Panc1 (cell line): Measurements from ENCODE around the gene ELF3. TPM values are rescaled to one million over a fixed set of nuclear protein-coding genes. Genes with fewer than 3 reads are reported as not detected.

ENCODE experiments used
- ATAC-seq: fragments of 200-7000 bp; cut with Tn5 transposase; 2 replicates; pipeline ENCODE4 v1.9.1; 2020; ENCODE audit warnings: mild to moderate bottlenecking, moderate library complexity
- BruUV-seq: library from RNA; stranded (reverse); fragments of 400-500 nt; replicated peaks from 2 replicates; lab custom pipeline; 2021; lab: Mats Ljungman, UMichigan
- CTCF ChIA-PET: fragments of 300-600 bp; sonication (Branson Sonifier 250); formaldehyde crosslinking; loops from one replicate; lab custom pipeline; 2022; ENCODE audit warnings: antibody characterized with exemption; lab: Charles Lee
- POLR2A ChIA-PET: fragments of 300-600 bp; sonication (Branson Sonifier 250); formaldehyde crosslinking; loops from one replicate; lab custom pipeline; 2022; ENCODE audit warnings: antibody characterized with exemption; lab: Charles Lee
- DNase-seq: peaks from one replicate; pipeline ENCODE4 v3.0.0-alpha.2; 2010; ENCODE audit warnings: low read depth, low spot score
- H3K27ac ChIP-seq: 2 replicates; pipeline ENCODE4 v1.5.1; 2011; ENCODE audit warnings: mild to moderate bottlenecking, low read length, inconsistent platforms
- H3K27me3 ChIP-seq: fragments of 200-500 bp; sonication (Bioruptor generic); 2 replicates; pipeline ENCODE4 v1.6.0; 2014; ENCODE audit warnings: low read length, inconsistent platforms; ENCODE audit not compliant: control insufficient read depth, insufficient read depth
- H3K36me3 ChIP-seq: fragments of 200-500 bp; sonication (Bioruptor generic); 2 replicates; pipeline ENCODE4 v1.5.1; 2014; ENCODE audit warnings: inconsistent platforms, mild to moderate bottlenecking, low read length, moderate library complexity; ENCODE audit not compliant: control insufficient read depth, insufficient read depth
- H3K4me1 ChIP-seq: 2 replicates; pipeline ENCODE4 v1.5.1; 2011; ENCODE audit warnings: inconsistent platforms, mild to moderate bottlenecking, low read length, moderate library complexity; ENCODE audit not compliant: control insufficient read depth, insufficient read depth
- H3K4me3 ChIP-seq, 2 experiments: 2 replicates each; pipeline ENCODE4 v1.5.1; 2011 to 2012; ENCODE audit warnings: low read depth in 2 of 2, low read length in 2 of 2, mild to moderate bottlenecking in 2 of 2, inconsistent platforms in 1 of 2, moderate library complexity in 1 of 2
- H3K9me3 ChIP-seq: fragments of 200-500 bp; sonication (Bioruptor generic); 2 replicates; pipeline ENCODE4 v1.5.1; 2014; ENCODE audit warnings: low read depth, mild to moderate bottlenecking, inconsistent platforms, low read length, moderate library complexity; ENCODE audit not compliant: control insufficient read depth, insufficient read depth
- POLR2AphosphoS5 ChIP-seq: IDR thresholded peaks from 2 replicates; pipeline ENCODE4 v1.6.1; 2012; ENCODE audit warnings: mild to moderate bottlenecking, low read depth, low read length, moderate library complexity
- SIN3A ChIP-seq: IDR thresholded peaks from 2 replicates; pipeline ENCODE4 v1.6.1; 2012; ENCODE audit warnings: low read depth, mild to moderate bottlenecking, low read length, moderate library complexity, borderline replicate concordance; ENCODE audit not compliant: insufficient read depth
- TCF7L2 ChIP-seq: IDR thresholded peaks from 2 replicates; pipeline ENCODE4 v1.6.1; 2011; ENCODE audit warnings: mild to moderate bottlenecking, low read depth, low read length, inconsistent platforms
- in situ Hi-C: cut with HindIII; loops from 2 replicates; pipeline ENCODE4 v1.10.0; 2016; ENCODE audit warnings: low sequenced_read_pairs, low pct_unique_long_range_greater_than_20kb
- intact Hi-C: fragments of 100-400 bp; cut with micrococcal nuclease; formaldehyde crosslinking; loops from one replicate; pipeline ENCODE4 v1.10.0; 2022; ENCODE audit not compliant: unreplicated experiment
- total RNA-seq: library from RNA; stranded (reverse); gene quantifications from one replicate; pipeline ENCODE4 v1.2.1, GENCODE V29; 2021; ENCODE audit not compliant: unreplicated experiment
- TF ChIP-seq, protein P1 (sequence below), 2 experiments: IDR thresholded peaks; 2 replicates each; pipeline ENCODE4 v1.6.1; 2011 to 2012; ENCODE audit warnings: low read depth in 2 of 2, control low read depth in 1 of 2, low read length in 1 of 2, mild to moderate bottlenecking in 1 of 2, moderate library complexity in 1 of 2; ENCODE audit not compliant: insufficient read depth in 1 of 2
- TF ChIP-seq, protein P2 (sequence below): fragments of 450-650 bp; IDR thresholded peaks from 2 replicates; pipeline ENCODE4 v1.5.1; 2017; ENCODE audit warnings: mild to moderate bottlenecking

The ELF3 gene
- total RNA-seq, 1 experiment from 2014 or later: 126 TPM

DNA sequence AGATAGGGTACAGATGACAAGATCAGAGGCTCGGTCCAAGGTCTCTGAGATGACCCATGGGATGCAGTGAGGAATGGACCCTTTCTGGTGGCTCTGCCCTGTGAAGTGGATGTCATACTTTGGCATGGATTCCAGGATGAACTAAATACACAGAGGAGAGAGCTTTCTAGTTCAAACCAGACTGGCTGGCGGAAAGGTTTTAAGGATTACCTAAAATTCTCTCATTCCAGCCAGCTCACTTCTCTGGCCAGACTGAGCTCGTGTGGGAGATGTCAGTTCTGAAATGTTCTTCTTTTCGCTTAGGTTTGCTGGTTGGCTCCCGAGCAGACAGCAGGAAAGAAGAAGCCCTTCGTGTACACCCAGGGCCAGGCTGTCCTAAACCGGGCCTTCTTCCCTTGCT, 21.8 kb upstream of the ELF3 start:
- no peak overlapping the region for H3K27ac ChIP-seq
- intact Hi-C loops: no loop called here
- H3K27me3 ChIP-seq: no peaks in the 10 kb centered on the region
- in situ Hi-C loops: no loop called here
- no peak for ATAC-seq
- BruUV-seq: no TSS peak
- H3K36me3 ChIP-seq: no peaks in the 10 kb centered on the region; the same call in 1 of the 2 replicates
- TF ChIP-seq SIN3A (no peak), TCF7L2 (no peak), POLR2AphosphoS5 (no peak)
- TF ChIP-seq, protein P1, sequence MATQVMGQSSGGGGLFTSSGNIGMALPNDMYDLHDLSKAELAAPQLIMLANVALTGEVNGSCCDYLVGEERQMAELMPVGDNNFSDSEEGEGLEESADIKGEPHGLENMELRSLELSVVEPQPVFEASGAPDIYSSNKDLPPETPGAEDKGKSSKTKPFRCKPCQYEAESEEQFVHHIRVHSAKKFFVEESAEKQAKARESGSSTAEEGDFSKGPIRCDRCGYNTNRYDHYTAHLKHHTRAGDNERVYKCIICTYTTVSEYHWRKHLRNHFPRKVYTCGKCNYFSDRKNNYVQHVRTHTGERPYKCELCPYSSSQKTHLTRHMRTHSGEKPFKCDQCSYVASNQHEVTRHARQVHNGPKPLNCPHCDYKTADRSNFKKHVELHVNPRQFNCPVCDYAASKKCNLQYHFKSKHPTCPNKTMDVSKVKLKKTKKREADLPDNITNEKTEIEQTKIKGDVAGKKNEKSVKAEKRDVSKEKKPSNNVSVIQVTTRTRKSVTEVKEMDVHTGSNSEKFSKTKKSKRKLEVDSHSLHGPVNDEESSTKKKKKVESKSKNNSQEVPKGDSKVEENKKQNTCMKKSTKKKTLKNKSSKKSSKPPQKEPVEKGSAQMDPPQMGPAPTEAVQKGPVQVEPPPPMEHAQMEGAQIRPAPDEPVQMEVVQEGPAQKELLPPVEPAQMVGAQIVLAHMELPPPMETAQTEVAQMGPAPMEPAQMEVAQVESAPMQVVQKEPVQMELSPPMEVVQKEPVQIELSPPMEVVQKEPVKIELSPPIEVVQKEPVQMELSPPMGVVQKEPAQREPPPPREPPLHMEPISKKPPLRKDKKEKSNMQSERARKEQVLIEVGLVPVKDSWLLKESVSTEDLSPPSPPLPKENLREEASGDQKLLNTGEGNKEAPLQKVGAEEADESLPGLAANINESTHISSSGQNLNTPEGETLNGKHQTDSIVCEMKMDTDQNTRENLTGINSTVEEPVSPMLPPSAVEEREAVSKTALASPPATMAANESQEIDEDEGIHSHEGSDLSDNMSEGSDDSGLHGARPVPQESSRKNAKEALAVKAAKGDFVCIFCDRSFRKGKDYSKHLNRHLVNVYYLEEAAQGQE (IDR thresholded peaks at IDR 0.05; ENCODE audit: insufficient read depth in 1 of 2, low read depth in 2 of 2, low read length in 1 of 2): no peak
- TF ChIP-seq, protein P2, sequence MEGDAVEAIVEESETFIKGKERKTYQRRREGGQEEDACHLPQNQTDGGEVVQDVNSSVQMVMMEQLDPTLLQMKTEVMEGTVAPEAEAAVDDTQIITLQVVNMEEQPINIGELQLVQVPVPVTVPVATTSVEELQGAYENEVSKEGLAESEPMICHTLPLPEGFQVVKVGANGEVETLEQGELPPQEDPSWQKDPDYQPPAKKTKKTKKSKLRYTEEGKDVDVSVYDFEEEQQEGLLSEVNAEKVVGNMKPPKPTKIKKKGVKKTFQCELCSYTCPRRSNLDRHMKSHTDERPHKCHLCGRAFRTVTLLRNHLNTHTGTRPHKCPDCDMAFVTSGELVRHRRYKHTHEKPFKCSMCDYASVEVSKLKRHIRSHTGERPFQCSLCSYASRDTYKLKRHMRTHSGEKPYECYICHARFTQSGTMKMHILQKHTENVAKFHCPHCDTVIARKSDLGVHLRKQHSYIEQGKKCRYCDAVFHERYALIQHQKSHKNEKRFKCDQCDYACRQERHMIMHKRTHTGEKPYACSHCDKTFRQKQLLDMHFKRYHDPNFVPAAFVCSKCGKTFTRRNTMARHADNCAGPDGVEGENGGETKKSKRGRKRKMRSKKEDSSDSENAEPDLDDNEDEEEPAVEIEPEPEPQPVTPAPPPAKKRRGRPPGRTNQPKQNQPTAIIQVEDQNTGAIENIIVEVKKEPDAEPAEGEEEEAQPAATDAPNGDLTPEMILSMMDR: no peak
- H3K4me1 ChIP-seq: peaks cover 2% of the 10 kb centered on the region; the same call in 1 of the 2 replicates
- H3K9me3 ChIP-seq: no peaks in the 10 kb centered on the region
- ChIA-PET POLR2A (no interaction called here), CTCF (no interaction called here)
- DNase-seq: no peak
- H3K4me3 ChIP-seq: no peak overlapping the region

DNA sequence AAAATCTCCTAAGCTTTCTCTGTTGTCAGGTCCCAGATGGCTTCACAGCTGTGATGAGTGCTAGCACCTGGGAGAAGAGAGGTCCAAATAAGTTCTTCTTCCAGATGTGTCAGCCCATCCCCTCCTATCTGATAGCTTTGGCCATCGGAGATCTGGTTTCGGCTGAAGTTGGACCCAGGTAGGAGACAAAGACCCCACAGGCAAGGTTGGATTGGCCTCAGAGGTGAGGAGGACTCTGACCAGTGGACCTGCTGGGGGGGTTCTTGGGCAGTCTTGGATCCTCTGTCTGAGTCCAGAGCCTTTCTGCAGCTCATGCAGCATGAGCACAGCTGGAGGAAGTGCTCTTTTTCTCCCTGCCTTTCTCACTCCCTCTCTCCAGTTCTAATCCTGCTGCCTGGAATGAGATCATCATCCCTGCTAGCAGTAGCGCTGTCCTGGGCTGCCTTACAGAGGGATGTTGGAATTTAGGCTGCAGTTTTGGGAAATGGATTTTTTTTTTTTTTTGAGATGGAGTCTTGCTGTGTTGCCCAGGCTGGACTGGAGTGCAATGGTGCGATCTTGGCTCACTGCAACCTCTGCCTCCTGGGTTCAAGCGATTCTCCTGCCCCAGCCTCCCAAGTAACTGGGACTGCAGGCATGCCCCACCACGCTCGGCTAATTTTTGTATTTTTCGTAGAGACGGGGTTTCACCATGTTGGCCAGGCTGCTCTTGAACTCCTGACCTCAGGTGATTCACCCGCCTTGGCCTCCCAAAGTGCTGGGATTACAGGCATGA, 20.8 kb upstream of the ELF3 start:
- Histone ChIP-seq H3K4me1 (no peaks in the 10 kb centered on the region), H3K4me3 (no peak overlapping the region), H3K36me3 (no peaks in the 10 kb centered on the region; the same call in 1 of the 2 replicates), H3K27me3 (no peaks in the 10 kb centered on the region), H3K27ac (no peak overlapping the region), H3K9me3 (no peaks in the 10 kb centered on the region)
- no peak for ATAC-seq
- ChIA-PET CTCF (interaction anchor here (1.0 kb wide), 1 partner anchor 129 kb away, joined by 3 read pairs; no protein-coding TSS in a partner anchor), POLR2A (no interaction called here)
- intact Hi-C loops: no loop called here
- in situ Hi-C loops: no loop called here
- no peak for DNase-seq
- TF ChIP-seq, protein P2: no peak
- TF ChIP-seq POLR2AphosphoS5 (no peak), SIN3A (no peak), TCF7L2 (no peak)
- TF ChIP-seq, protein P1 (IDR thresholded peaks at IDR 0.05; ENCODE audit: insufficient read depth in 1 of 2, low read depth in 2 of 2, low read length in 1 of 2): no peak
- no TSS peak for BruUV-seq
